ENCODE data around the gene DNAJC16. TPM values are rescaled to one million over a fixed set of nuclear protein-coding genes. Genes with fewer than 3 reads are reported as not detected.
"Not testable (repeated sequence)": the region's sequence is repeated elsewhere in the genome, so short reads cannot be mapped to it uniquely, and the experiment has no call there.

DNAJC16 gene
- total RNA-seq, 1 experiment from 2014 or later, result 20.7 TPM

DNA sequence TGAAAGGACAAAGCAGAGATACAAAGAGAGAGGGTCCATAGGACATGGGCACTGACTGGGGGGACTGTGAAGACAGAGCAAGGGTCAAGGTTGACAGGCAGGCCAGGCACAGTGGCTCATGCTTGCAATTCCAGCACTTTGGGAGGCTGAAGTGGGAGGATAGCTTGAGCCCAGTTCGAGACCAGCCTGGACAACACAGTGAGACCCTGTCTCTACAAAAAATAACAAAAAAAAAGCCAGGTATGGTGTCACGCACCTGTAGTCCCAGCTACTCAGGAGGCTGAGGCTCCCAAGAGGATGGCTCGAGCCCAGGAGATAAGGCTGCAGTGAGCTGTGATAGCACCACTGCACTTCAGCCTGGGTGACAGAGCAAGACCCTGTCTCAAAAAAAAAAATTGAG, 7.0 kb upstream of the DNAJC16 start:
- no peaks in the 10 kb centered on the region for H3K27me3 Mint-ChIP-seq (ENCODE audit: low read depth)
- Histone ChIP-seq H3K56ac (ENCODE audit: insufficient read length, low read depth, low read length) (no peak overlapping the region), H3K4ac (ENCODE audit: low read depth, low read length) (no peak overlapping the region), H3K23me2 (ENCODE audit: insufficient read length, low read depth, low read length, poor library complexity, severe bottlenecking) (no peaks in the 10 kb centered on the region), H2AK5ac (ENCODE audit: insufficient read length, low read length) (no peak overlapping the region), H2BK20ac (ENCODE audit: low read depth, low read length, poor library complexity, severe bottlenecking) (no peak overlapping the region), H3K79me2 (ENCODE audit: insufficient read depth, low read length) (no peaks in the 10 kb centered on the region), H3K9me3 (ENCODE audit: control insufficient read depth, low read depth, low read length) (no peaks in the 10 kb centered on the region), H2AFZ (ENCODE audit: low read length) (no peak overlapping the region), H3K79me1 (ENCODE audit: insufficient read depth, low read depth, low read length, poor library complexity, severe bottlenecking) (no peaks in the 10 kb centered on the region), H3K18ac (ENCODE audit: insufficient read length, low read depth, low read length) (no peak overlapping the region), H3T11ph (ENCODE audit: low read length) (no peak overlapping the region), H4K20me1 (ENCODE audit: control insufficient read depth, insufficient read depth, insufficient read length) (no peaks in the 10 kb centered on the region), H3K27ac (ENCODE audit: insufficient read length, low read depth, low read length) (no peak overlapping the region), H3K4me2 (ENCODE audit: insufficient read depth, insufficient read length, low read length) (no peak overlapping the region), H2BK5ac (ENCODE audit: insufficient read length, low read length) (no peak overlapping the region), H4K5ac (ENCODE audit: insufficient read length, low read depth, low read length) (no peak overlapping the region), H3K14ac (ENCODE audit: insufficient read depth, low read length) (no peak overlapping the region), H3K23ac (ENCODE audit: insufficient read length, low read depth, low read length) (no peak overlapping the region), H3K9ac (ENCODE audit: extremely low read depth, insufficient read length, low read length) (no peak overlapping the region), H3K4me1 (ENCODE audit: insufficient read depth, low read length) (no peaks in the 10 kb centered on the region; the same call in 1 of the 2 replicates), H2BK12ac (ENCODE audit: insufficient read length, low read depth, low read length) (no peak overlapping the region), H4K8ac (replicated peaks; ENCODE audit: insufficient read length, low read depth, low read length) (no peak overlapping the region), H3K27me3 (ENCODE audit: insufficient read depth, low read length) (no peaks in the 10 kb centered on the region), H2BK15ac (ENCODE audit: low read depth, low read length) (no peak overlapping the region), H4K91ac (ENCODE audit: insufficient read length, low read depth, low read length) (no peak overlapping the region), H2BK120ac (ENCODE audit: low read depth, low read length, poor library complexity, severe bottlenecking) (no peak overlapping the region)
- H3K4me3 Mint-ChIP-seq, result no peak overlapping the region
- DNase-seq, result no peak
- no peak for TF ChIP-seq CTCF (conservative IDR thresholded peaks at IDR 0.05)
- H3K36me3 Mint-ChIP-seq (ENCODE audit: insufficient read depth in 1 of 3, low read depth in 3 of 3), result peaks cover 13 to 36% (median 17%) of the 10 kb centered on the region in 3 experiments; a peak in 6 of 7 replicates
- no peak overlapping the region for H3K27ac Mint-ChIP-seq
- H3K9me3 Mint-ChIP-seq, result no peaks in the 10 kb centered on the region
- WGBS (ENCODE audit: extremely low coverage, insufficient read length, low lambda C conversion rate), result no CpG with 5 or more reads among the region's 3 CpGs
- H3K4me1 Mint-ChIP-seq, result peaks cover 10 to 22% of the 10 kb centered on the region in 2 experiments

DNA sequence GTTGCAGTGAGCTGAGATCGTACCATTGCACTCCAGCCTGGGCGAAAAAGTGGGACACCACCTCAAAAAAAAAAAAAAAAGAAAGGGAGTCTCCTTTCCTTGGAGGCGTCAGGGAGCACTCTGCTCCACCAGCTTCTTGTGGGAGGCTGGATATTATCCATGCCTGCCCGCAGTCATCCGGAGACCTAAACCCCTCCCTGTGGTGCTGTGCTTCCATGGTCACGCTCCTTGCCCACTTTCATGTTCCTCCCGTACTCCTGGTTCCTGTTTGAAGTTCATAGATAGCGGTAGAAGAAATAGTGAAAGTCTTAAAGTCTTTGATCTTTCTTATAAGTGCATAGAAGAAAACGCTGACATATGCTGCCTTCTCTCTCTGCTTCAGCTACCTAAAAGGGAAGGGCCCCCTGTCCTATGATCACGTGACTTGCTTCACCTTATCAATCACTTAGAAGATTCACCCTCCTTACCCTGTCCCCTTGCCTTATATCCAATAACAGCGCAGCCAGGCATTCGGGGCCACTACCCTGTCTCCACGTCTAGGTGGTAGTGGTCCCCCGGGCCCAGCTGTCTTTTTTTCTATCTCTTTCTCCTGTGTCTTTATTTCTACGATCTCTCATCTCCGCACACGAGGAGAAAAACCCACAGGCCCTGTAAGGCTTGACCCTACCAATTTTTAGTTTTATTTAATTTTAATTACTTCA, 5.3 kb upstream of the DNAJC16 start:
- H3K23ac ChIP-seq (ENCODE audit: insufficient read length, low read depth, low read length); H3T11ph ChIP-seq (ENCODE audit: low read length); H3K27ac ChIP-seq (ENCODE audit: insufficient read length, low read depth, low read length); H2BK12ac ChIP-seq (ENCODE audit: insufficient read length, low read depth, low read length); H3K4me1 ChIP-seq (ENCODE audit: insufficient read depth, low read length); H2BK120ac ChIP-seq (ENCODE audit: low read depth, low read length, poor library complexity, severe bottlenecking); H4K20me1 ChIP-seq (ENCODE audit: control insufficient read depth, insufficient read depth, insufficient read length); H3K9me3 Mint-ChIP-seq; H3K4ac ChIP-seq (ENCODE audit: low read depth, low read length); H4K91ac ChIP-seq (ENCODE audit: insufficient read length, low read depth, low read length); H2BK15ac ChIP-seq (ENCODE audit: low read depth, low read length); H3K4me3 Mint-ChIP-seq; H3K18ac ChIP-seq (ENCODE audit: insufficient read length, low read depth, low read length); H2AK5ac ChIP-seq (ENCODE audit: insufficient read length, low read length); H3K9ac ChIP-seq (ENCODE audit: extremely low read depth, insufficient read length, low read length); H3K9me3 ChIP-seq (ENCODE audit: control insufficient read depth, low read depth, low read length); H3K27me3 Mint-ChIP-seq (ENCODE audit: low read depth); H2BK5ac ChIP-seq (ENCODE audit: insufficient read length, low read length); DNase-seq; H2AFZ ChIP-seq (ENCODE audit: low read length); H3K56ac ChIP-seq (ENCODE audit: insufficient read length, low read depth, low read length); H3K27me3 ChIP-seq (ENCODE audit: insufficient read depth, low read length); H3K4me2 ChIP-seq (ENCODE audit: insufficient read depth, insufficient read length, low read length); H3K14ac ChIP-seq (ENCODE audit: insufficient read depth, low read length); H4K8ac ChIP-seq (replicated peaks; ENCODE audit: insufficient read length, low read depth, low read length); H3K79me2 ChIP-seq (ENCODE audit: insufficient read depth, low read length); H4K5ac ChIP-seq (ENCODE audit: insufficient read length, low read depth, low read length); H3K23me2 ChIP-seq (ENCODE audit: insufficient read length, low read depth, low read length, poor library complexity, severe bottlenecking); H2BK20ac ChIP-seq (ENCODE audit: low read depth, low read length, poor library complexity, severe bottlenecking); H3K79me1 ChIP-seq (ENCODE audit: insufficient read depth, low read depth, low read length, poor library complexity, severe bottlenecking): not testable (repeated sequence)
- Mint-ChIP-seq H3K27ac (peak overlapping the region in 1 of 3 experiments; percentile 18; a peak in 2 of 7 replicates), H3K36me3 (ENCODE audit: insufficient read depth in 1 of 3, low read depth in 3 of 3) (peaks cover 11 to 28% (median 16%) of the 10 kb centered on the region in 3 experiments; a peak in 6 of 7 replicates), H3K4me1 (peaks cover 20 to 35% of the 10 kb centered on the region in 2 experiments)
- no CpG with 5 or more reads among the region's 17 CpGs for WGBS (ENCODE audit: extremely low coverage, insufficient read length, low lambda C conversion rate)

Data from H9 (cell line).